C1 segment of cervical spinal cord (tissue), 14 donors: Measurements from ENCODE around the gene NVL.
"Not testable (repeated sequence)": the region's sequence is repeated elsewhere in the genome, so short reads cannot be mapped to it uniquely, and the experiment has no call there.

ENCODE experiments used
- DNase-seq, 14 donors: peaks; one replicate each; lab custom pipeline; 2025; lab: John Stamatoyannopoulos, UW

The NVL gene

GRCh38 chr1:224237119-224237881 lies 92.7 kb downstream of the NVL start:
- no peak for DNase-seq

- DNase-seq: no peak
These were observed 94.0 kb downstream of the NVL start for GRCh38 chr1:224235813-224236493.

GRCh38 chr1:224234017-224234416 lies 96.0 kb downstream of the NVL start:
- no peak for DNase-seq

- no peak for DNase-seq
These were observed 103.0 kb downstream of the NVL start for GRCh38 chr1:224226849-224227502.

- DNase-seq: no peak
These were observed 105.9 kb downstream of the NVL start for GRCh38 chr1:224223819-224224714.

GRCh38 chr1:224219612-224220059 lies 110.3 kb downstream of the NVL start:
- DNase-seq: no peak

- DNase-seq: no peak
These were observed 110.9 kb downstream of the NVL start for GRCh38 chr1:224219011-224219611.

GRCh38 chr1:224217655-224218623 lies 112.0 kb downstream of the NVL start:
- DNase-seq: no peak

GRCh38 chr1:224216382-224216781 lies 113.6 kb downstream of the NVL start:
- DNase-seq: no peak

GRCh38 chr1:224213438-224214119 lies 116.4 kb downstream of the NVL start:
- no peak for DNase-seq

GRCh38 chr1:224212618-224213061 lies 117.3 kb downstream of the NVL start:
- no peak for DNase-seq

- peak in 1 of 14 donors; percentile 18 for DNase-seq
These were observed 118.6 kb downstream of the NVL start for GRCh38 chr1:224211206-224211962.

- DNase-seq: not testable (repeated sequence)
These were observed 123.9 kb downstream of the NVL start for GRCh38 chr1:224205931-224206538.

GRCh38 chr1:224205438-224205840 lies 124.5 kb downstream of the NVL start:
- DNase-seq: peak in 4 of 14 donors; percentile 9 to 48 (median 30)

GRCh38 chr1:224203243-224204016 lies 126.5 kb downstream of the NVL start:
- peak in 9 of 14 donors; percentile 18 to 65 (median 36) for DNase-seq

GRCh38 chr1:224201853-224202252 lies 128.1 kb downstream of the NVL start:
- no peak for DNase-seq

- DNase-seq: no peak
These were observed 128.6 kb downstream of the NVL start for GRCh38 chr1:224201383-224201782.
